NB4 (cell line): ENCODE measurements around the gene PCDHGA4.

ENCODE experiments used
- MAX ChIP-seq: IDR thresholded peaks from 2 replicates; pipeline ENCODE4 v1.6.1; 2011; ENCODE audit warnings: low read depth, low read length
- MYC ChIP-seq: IDR thresholded peaks from 2 replicates; pipeline ENCODE4 v1.6.1; 2011; ENCODE audit warnings: low read depth, low read length
- POLR2A ChIP-seq: IDR thresholded peaks from 2 replicates; pipeline ENCODE4 v1.6.1; 2011; ENCODE audit warnings: mild to moderate bottlenecking; ENCODE audit not compliant: insufficient read length; ENCODE audit errors: extremely low read depth
- TF ChIP-seq, protein P1 (sequence below): IDR thresholded peaks from one replicate; pipeline ENCODE4 v1.5.1; 2012; ENCODE audit warnings: low read depth, low read length

GRCh38 chr5:141402553-141403243 lies 47.9 kb downstream of the PCDHGA4 start, which contains the start of gene PCDHGA9:
- TF ChIP-seq, protein P1, sequence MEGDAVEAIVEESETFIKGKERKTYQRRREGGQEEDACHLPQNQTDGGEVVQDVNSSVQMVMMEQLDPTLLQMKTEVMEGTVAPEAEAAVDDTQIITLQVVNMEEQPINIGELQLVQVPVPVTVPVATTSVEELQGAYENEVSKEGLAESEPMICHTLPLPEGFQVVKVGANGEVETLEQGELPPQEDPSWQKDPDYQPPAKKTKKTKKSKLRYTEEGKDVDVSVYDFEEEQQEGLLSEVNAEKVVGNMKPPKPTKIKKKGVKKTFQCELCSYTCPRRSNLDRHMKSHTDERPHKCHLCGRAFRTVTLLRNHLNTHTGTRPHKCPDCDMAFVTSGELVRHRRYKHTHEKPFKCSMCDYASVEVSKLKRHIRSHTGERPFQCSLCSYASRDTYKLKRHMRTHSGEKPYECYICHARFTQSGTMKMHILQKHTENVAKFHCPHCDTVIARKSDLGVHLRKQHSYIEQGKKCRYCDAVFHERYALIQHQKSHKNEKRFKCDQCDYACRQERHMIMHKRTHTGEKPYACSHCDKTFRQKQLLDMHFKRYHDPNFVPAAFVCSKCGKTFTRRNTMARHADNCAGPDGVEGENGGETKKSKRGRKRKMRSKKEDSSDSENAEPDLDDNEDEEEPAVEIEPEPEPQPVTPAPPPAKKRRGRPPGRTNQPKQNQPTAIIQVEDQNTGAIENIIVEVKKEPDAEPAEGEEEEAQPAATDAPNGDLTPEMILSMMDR, result peak; percentile 11
- TF ChIP-seq POLR2A (no peak), MAX (no peak), MYC (no peak)
